ENCODE results near the gene KCNQ4. TPM values are rescaled to one million over a fixed set of nuclear protein-coding genes. Genes with fewer than 3 reads are reported as not detected.

Gene KCNQ4
- polyA plus RNA-seq, 1 experiment, result 0.06 TPM

- CTCF ChIA-PET, result interaction anchor here (1.6 kb wide), 1 partner anchor 137 kb away, joined by 3 read pairs; no protein-coding TSS in a partner anchor
- POLR2A ChIA-PET, result no interaction called here
Measured at GRCh38 chr1:40815420-40815819, 31.8 kb downstream of the KCNQ4 start.

GRCh38 chr1:40817791-40818263 is 34.2 kb downstream of the KCNQ4 start:
- POLR2A ChIA-PET, result no interaction called here
- no peak for DNase-seq (ENCODE audit: low read depth)
- Histone ChIP-seq H3K27me3 (ENCODE audit: control insufficient read depth, insufficient read depth, low read length) (peaks cover 11% of the 10 kb centered on the region), H3K36me3 (ENCODE audit: control insufficient read depth, insufficient read depth, low read length) (no peaks in the 10 kb centered on the region), H3K4me3 (ENCODE audit: low read depth, low read length) (peak overlapping the region; percentile 47)
- CTCF ChIA-PET, result no interaction called here
- TF ChIP-seq CTCF (IDR thresholded peaks at IDR 0.05; ENCODE audit: insufficient read depth, low read depth, low read length), result no peak

More at GRCh38 chr1:40815420-40815819, 31.8 kb downstream of the KCNQ4 start:
- H3K4me3 ChIP-seq (ENCODE audit: low read depth, low read length), result no peak overlapping the region
- peaks cover 15% of the 10 kb centered on the region for H3K27me3 ChIP-seq (ENCODE audit: control insufficient read depth, insufficient read depth, low read length)
- no peaks in the 10 kb centered on the region for H3K36me3 ChIP-seq (ENCODE audit: control insufficient read depth, insufficient read depth, low read length)
- no peak for TF ChIP-seq CTCF (IDR thresholded peaks at IDR 0.05; ENCODE audit: insufficient read depth, low read depth, low read length)
- DNase-seq (ENCODE audit: low read depth), result no peak

- Histone ChIP-seq H3K36me3 (ENCODE audit: control insufficient read depth, insufficient read depth, low read length) (no peaks in the 10 kb centered on the region), H3K4me3 (ENCODE audit: low read depth, low read length) (peak overlapping the region; percentile 47), H3K27me3 (ENCODE audit: control insufficient read depth, insufficient read depth, low read length) (peaks cover 9% of the 10 kb centered on the region)
- no peak for DNase-seq (ENCODE audit: low read depth)
- ChIA-PET CTCF (no interaction called here), POLR2A (no interaction called here)
- TF ChIP-seq CTCF (IDR thresholded peaks at IDR 0.05; ENCODE audit: insufficient read depth, low read depth, low read length), result no peak
Measured at GRCh38 chr1:40818264-40818961, 34.8 kb downstream of the KCNQ4 start.

- Histone ChIP-seq H3K4me3 (ENCODE audit: low read depth, low read length) (no peak overlapping the region; the same call in 1 of the 2 replicates), H3K36me3 (ENCODE audit: control insufficient read depth, insufficient read depth, low read length) (no peaks in the 10 kb centered on the region), H3K27me3 (ENCODE audit: control insufficient read depth, insufficient read depth, low read length) (peaks cover 9% of the 10 kb centered on the region)
- POLR2A ChIA-PET, result no interaction called here
- no peak for TF ChIP-seq CTCF (IDR thresholded peaks at IDR 0.05; ENCODE audit: insufficient read depth, low read depth, low read length)
- DNase-seq (ENCODE audit: low read depth), result no peak
- CTCF ChIA-PET, result no interaction called here
Measured at GRCh38 chr1:40819101-40819500, 35.5 kb downstream of the KCNQ4 start.

GRCh38 chr1:40820251-40820797 is 36.7 kb downstream of the KCNQ4 start:
- no peak for TF ChIP-seq CTCF (IDR thresholded peaks at IDR 0.05; ENCODE audit: insufficient read depth, low read depth, low read length)
- H3K36me3 ChIP-seq (ENCODE audit: control insufficient read depth, insufficient read depth, low read length), result no peaks in the 10 kb centered on the region
- no peak for DNase-seq (ENCODE audit: low read depth)
- POLR2A ChIA-PET, result no interaction called here
- H3K4me3 ChIP-seq (ENCODE audit: low read depth, low read length), result no peak overlapping the region
- CTCF ChIA-PET, result interaction anchor here (1.0 to 1.1 kb wide), 2 partner anchors 11 to 16 kb away, joined by 3 read pairs; no protein-coding TSS in a partner anchor
- peaks cover 9% of the 10 kb centered on the region for H3K27me3 ChIP-seq (ENCODE audit: control insufficient read depth, insufficient read depth, low read length)

Data from BJ (cell line).